Measurements from ENCODE around the gene PHETA1. TPM values are rescaled to one million over a fixed set of nuclear protein-coding genes. Genes with fewer than 3 reads are reported as not detected.

PHETA1 gene
- total RNA-seq, 1 experiment from 2014 or later = 3.4 TPM

- H3K4me3 Mint-ChIP-seq (ENCODE audit: unreplicated experiment) = no peak overlapping the region
- no peak for TF ChIP-seq CTCF (IDR thresholded peaks at IDR 0.05; ENCODE audit: unreplicated experiment)
- intact Hi-C loops (cut with micrococcal nuclease) = no loop called here
- no peaks in the 10 kb centered on the region for H3K27me3 Mint-ChIP-seq (ENCODE audit: insufficient read depth, unreplicated experiment)
- ChIA-PET CTCF (interaction anchor here (1.0 to 1.6 kb wide), 2 partner anchors 11 to 424 kb away, joined by 3 to 4 read pairs; no protein-coding TSS in a partner anchor), POLR2A (no interaction called here)
- no peaks in the 10 kb centered on the region for H3K36me3 Mint-ChIP-seq (ENCODE audit: insufficient read depth, unreplicated experiment)
- BruUV-seq (replicated peaks) = no TSS peak
- no peaks in the 10 kb centered on the region for H3K9me3 Mint-ChIP-seq (ENCODE audit: unreplicated experiment)
- no peak overlapping the region for H3K27ac Mint-ChIP-seq (ENCODE audit: low read depth, unreplicated experiment)
- no peaks in the 10 kb centered on the region for H3K4me1 Mint-ChIP-seq (ENCODE audit: insufficient read depth, unreplicated experiment)
- DNase-seq (ENCODE audit: unreplicated experiment) = no peak
Measured at GRCh38 chr12:111319600-111320257, 49.2 kb downstream of the PHETA1 start.

- no TSS peak for BruUV-seq (replicated peaks)
- no peak overlapping the region for H3K27ac Mint-ChIP-seq (ENCODE audit: low read depth, unreplicated experiment)
- intact Hi-C loops (cut with micrococcal nuclease) = no loop called here
- H3K27me3 Mint-ChIP-seq (ENCODE audit: insufficient read depth, unreplicated experiment) = no peaks in the 10 kb centered on the region
- TF ChIP-seq CTCF (IDR thresholded peaks at IDR 0.05; ENCODE audit: unreplicated experiment) = no peak
- CTCF ChIA-PET = interaction anchor here (0.7 kb wide), 1 partner anchor 75 kb away, joined by 6 read pairs; no protein-coding TSS in a partner anchor
- no peaks in the 10 kb centered on the region for H3K9me3 Mint-ChIP-seq (ENCODE audit: unreplicated experiment)
- POLR2A ChIA-PET = no interaction called here
- no peaks in the 10 kb centered on the region for H3K36me3 Mint-ChIP-seq (ENCODE audit: insufficient read depth, unreplicated experiment)
- H3K4me1 Mint-ChIP-seq (ENCODE audit: insufficient read depth, unreplicated experiment) = peaks cover 5% of the 10 kb centered on the region
- DNase-seq (ENCODE audit: unreplicated experiment) = no peak
- H3K4me3 Mint-ChIP-seq (ENCODE audit: unreplicated experiment) = no peak overlapping the region
Measured at GRCh38 chr12:111318450-111318849, 50.4 kb downstream of the PHETA1 start.

- Mint-ChIP-seq H3K36me3 (ENCODE audit: insufficient read depth, unreplicated experiment) (no peaks in the 10 kb centered on the region), H3K27ac (ENCODE audit: low read depth, unreplicated experiment) (no peak overlapping the region), H3K4me3 (ENCODE audit: unreplicated experiment) (no peak overlapping the region), H3K27me3 (ENCODE audit: insufficient read depth, unreplicated experiment) (no peaks in the 10 kb centered on the region), H3K9me3 (ENCODE audit: unreplicated experiment) (no peaks in the 10 kb centered on the region), H3K4me1 (ENCODE audit: insufficient read depth, unreplicated experiment) (peaks cover 6% of the 10 kb centered on the region)
- DNase-seq (ENCODE audit: unreplicated experiment) = no peak
- POLR2A ChIA-PET = no interaction called here
- no TSS peak for BruUV-seq (replicated peaks)
- no peak for TF ChIP-seq CTCF (IDR thresholded peaks at IDR 0.05; ENCODE audit: unreplicated experiment)
- intact Hi-C loops (cut with micrococcal nuclease) = no loop called here
- CTCF ChIA-PET = interaction anchor here (0.8 to 1.0 kb wide), 3 partner anchors 14 to 293 kb away, joined by 3 to 4 read pairs (median 3); no protein-coding TSS in a partner anchor
Measured at GRCh38 chr12:111316671-111317070, 52.2 kb downstream of the PHETA1 start.

GRCh38 chr12:111314953-111315539 is 53.8 kb downstream of the PHETA1 start:
- H3K27me3 Mint-ChIP-seq (ENCODE audit: insufficient read depth, unreplicated experiment) = no peaks in the 10 kb centered on the region
- H3K36me3 Mint-ChIP-seq (ENCODE audit: insufficient read depth, unreplicated experiment) = no peaks in the 10 kb centered on the region
- ChIA-PET CTCF (interaction anchor here (0.6 to 2.8 kb wide), 21 partner anchors 8 to 717 kb away, joined by 3 to 14 read pairs (median 3); partner anchors contain the start of gene TCTN1), POLR2A (no interaction called here)
- DNase-seq (ENCODE audit: unreplicated experiment) = peak; percentile 50
- no peak for TF ChIP-seq CTCF (IDR thresholded peaks at IDR 0.05; ENCODE audit: unreplicated experiment)
- intact Hi-C loops (cut with micrococcal nuclease) = no loop called here
- H3K9me3 Mint-ChIP-seq (ENCODE audit: unreplicated experiment) = no peaks in the 10 kb centered on the region
- H3K4me3 Mint-ChIP-seq (ENCODE audit: unreplicated experiment) = no peak overlapping the region
- no TSS peak for BruUV-seq (replicated peaks)
- no peak overlapping the region for H3K27ac Mint-ChIP-seq (ENCODE audit: low read depth, unreplicated experiment)
- H3K4me1 Mint-ChIP-seq (ENCODE audit: insufficient read depth, unreplicated experiment) = peaks cover 6% of the 10 kb centered on the region
